CD4-positive, alpha-beta T cell (primary cell): ENCODE results near the gene HES2. TPM values are rescaled to one million over a fixed set of nuclear protein-coding genes. Genes with fewer than 3 reads are reported as not detected.
"Not testable (repeated sequence)": the region's sequence is repeated elsewhere in the genome, so short reads cannot be mapped to it uniquely, and the experiment has no call there.

Source experiments
- ATAC-seq: fragments of 200-7000 bp; cut with Tn5 transposase; one replicate; pipeline ENCODE4 v1.10.0; 2022; ENCODE audit warnings: mild to moderate bottlenecking; ENCODE audit not compliant: poor library complexity
- CTCF ChIA-PET: fragments of 350-600 bp; sonication (Branson Sonifier 250); formaldehyde crosslinking; loops from one replicate; lab custom pipeline; 2021; ENCODE audit warnings: antibody characterized with exemption, inconsistent platforms; lab: Charles Lee
- POLR2A ChIA-PET: fragments of 350-600 bp; sonication (Branson Sonifier 250); formaldehyde crosslinking; loops from one replicate; lab custom pipeline; 2021; ENCODE audit warnings: antibody characterized with exemption, inconsistent platforms; lab: Charles Lee
- DNase-seq, 14 experiments: peaks; one replicate each; pipeline ENCODE4 v3.0.0-alpha.2; 2013 to 2020; ENCODE audit warnings: mixed read lengths in 2 of 14
- H3K27ac ChIP-seq, 2 donors: one replicate each; pipeline versions ENCODE4 v1.5.1 to v1.7.0; 2013; ENCODE audit warnings: low read length in 2 of 2, low read depth in 1 of 2, mild to moderate bottlenecking in 1 of 2
- H3K27me3 ChIP-seq, 2 experiments: 1 replicate in 1 of 2; 2 replicates in 1 of 2; pipeline versions ENCODE4 v1.6.1 to v1.7.0; 2013; ENCODE audit warnings: low read length in 2 of 2, control low read depth in 1 of 2, mild to moderate bottlenecking in 1 of 2, moderate library complexity in 1 of 2; ENCODE audit not compliant: insufficient read depth in 2 of 2, control insufficient read depth in 1 of 2
- H3K36me3 ChIP-seq: one replicate; pipeline ENCODE4 v1.6.1; 2013; ENCODE audit warnings: low read length, control low read depth; ENCODE audit not compliant: insufficient read depth
- H3K4me1 ChIP-seq: one replicate; pipeline ENCODE4 v1.6.1; 2013; ENCODE audit warnings: low read length, control low read depth; ENCODE audit not compliant: insufficient read depth
- H3K4me3 ChIP-seq: one replicate; pipeline ENCODE4 v1.5.1; 2013; ENCODE audit warnings: mild to moderate bottlenecking, low read length, moderate library complexity
- H3K9me3 ChIP-seq, 2 experiments: 1 replicate in 1 of 2; 2 replicates in 1 of 2; pipeline versions ENCODE4 v1.6.1 to v1.7.0; 2013; ENCODE audit warnings: low read length in 2 of 2, mild to moderate bottlenecking in 2 of 2, control low read depth in 1 of 2, moderate library complexity in 1 of 2; ENCODE audit not compliant: control insufficient read depth in 1 of 2, insufficient read depth in 1 of 2
- H3K27ac Mint-ChIP-seq: one replicate; pipeline ENCODE4 v1.8.0; 2020; ENCODE audit warnings: mixed read lengths
- H3K27me3 Mint-ChIP-seq: one replicate; pipeline ENCODE4 v1.8.0; 2021; ENCODE audit warnings: mixed read lengths
- H3K36me3 Mint-ChIP-seq: one replicate; pipeline ENCODE4 v1.8.0; 2021; ENCODE audit warnings: low read depth, mixed read lengths
- H3K4me1 Mint-ChIP-seq: one replicate; pipeline ENCODE4 v1.8.0; 2021; ENCODE audit warnings: low read depth, mixed read lengths
- H3K4me3 Mint-ChIP-seq: one replicate; pipeline ENCODE4 v1.8.0; 2020; ENCODE audit warnings: mild to moderate bottlenecking, mixed read lengths
- H3K9me3 Mint-ChIP-seq: one replicate; pipeline ENCODE4 v1.8.0; 2020; ENCODE audit warnings: mixed read lengths
- CTCF ChIP-seq: fragments of 200-600 bp; IDR thresholded peaks from one replicate; pipeline ENCODE4 v1.8.0; 2022; ENCODE audit warnings: antibody characterized with exemption, mild to moderate bottlenecking
- intact Hi-C, 2 experiments: fragments of 100-400 bp; cut with DNase I in 1 of 2; cut with micrococcal nuclease in 1 of 2; formaldehyde crosslinking; loops; one replicate each; pipeline versions ENCODE4 v1.15.1 to v1.9.0; 2023 to 2025; cut with DNase I, micrococcal nuclease
- total RNA-seq, 174 experiments: library from RNA in 2 of 174; stranded (reverse) in 2 of 174; gene quantifications; one replicate each; pipeline ENCODE4 v1.2.3 and lab custom pipeline; 2021 to 2026

HES2 gene
- total RNA-seq, 2 experiments from 2014 or later: not detected

- Mint-ChIP-seq H3K9me3 (no peaks in the 10 kb centered on the region), H3K36me3 (no peaks in the 10 kb centered on the region), H3K4me3 (peak overlapping the region; percentile 11), H3K27me3 (peaks cover 37% of the 10 kb centered on the region), H3K4me1 (peaks cover 20% of the 10 kb centered on the region), H3K27ac (no peak overlapping the region)
- no peaks in the 10 kb centered on the region for H3K36me3 ChIP-seq
- peaks cover 0 to 9% of the 10 kb centered on the region in 2 experiments for H3K9me3 ChIP-seq
- no peak for TF ChIP-seq CTCF
- ChIA-PET CTCF (interaction anchor here (1.8 to 5.3 kb wide), 3 partner anchors 20 to 50 kb away, joined by 5 to 77 read pairs (median 6); partner anchors contain the start of genes ESPN, HES2 and PLEKHG5), POLR2A (interaction anchor here (1.9 kb wide), 2 partner anchors 19 to 93 kb away, joined by 5 to 12 read pairs; no protein-coding TSS in a partner anchor)
- H3K4me3 ChIP-seq: no peak overlapping the region
- peaks cover 19 to 27% of the 10 kb centered on the region in 2 experiments for H3K27me3 ChIP-seq
- ATAC-seq: no peak
- peaks cover 27% of the 10 kb centered on the region for H3K4me1 ChIP-seq
- H3K27ac ChIP-seq: no peak overlapping the region
- intact Hi-C loops: loop anchor here in 1 of 2 experiments (5.0 kb wide), 1 partner anchor 36 kb away; no protein-coding TSS in a partner anchor
- no peak for DNase-seq
Measured at GRCh38 chr1:6441586-6441985, 21.9 kb upstream of the HES2 start.

GRCh38 chr1:6440198-6441126, 20.7 kb upstream of the HES2 start:
- Histone ChIP-seq H3K36me3 (no peaks in the 10 kb centered on the region), H3K4me3 (no peak overlapping the region), H3K27me3 (peaks cover 13 to 18% of the 10 kb centered on the region in 2 experiments), H3K9me3 (peaks cover 0 to 6% of the 10 kb centered on the region in 2 experiments), H3K27ac (no peak overlapping the region), H3K4me1 (peaks cover 22% of the 10 kb centered on the region)
- intact Hi-C loops: loop anchor here in 1 of 2 experiments (5.0 kb wide), 1 partner anchor 37 kb away; no protein-coding TSS in a partner anchor
- ChIA-PET CTCF (interaction anchor here (1.2 to 5.3 kb wide), 8 partner anchors 9 to 51 kb away, joined by 3 to 77 read pairs (median 8); partner anchors contain the start of genes ESPN, HES2 and PLEKHG5), POLR2A (interaction anchor here (0.8 to 1.9 kb wide), 4 partner anchors 9 to 92 kb away, joined by 3 to 12 read pairs (median 5); partner anchors contain the start of gene HES2)
- no peaks in the 10 kb centered on the region for H3K36me3 Mint-ChIP-seq
- H3K9me3 Mint-ChIP-seq: no peaks in the 10 kb centered on the region
- TF ChIP-seq CTCF: peak; percentile 27
- DNase-seq (peak; percentile 63 to 89 (median 74)), ATAC-seq (peak; percentile 85)
- H3K4me3 Mint-ChIP-seq: no peak overlapping the region
- no peak overlapping the region for H3K27ac Mint-ChIP-seq
- peaks cover 16% of the 10 kb centered on the region for H3K4me1 Mint-ChIP-seq
- H3K27me3 Mint-ChIP-seq: peaks cover 28% of the 10 kb centered on the region

GRCh38 chr1:6438047-6438525, 18.4 kb upstream of the HES2 start:
- Histone ChIP-seq H3K27ac (no peak overlapping the region), H3K4me1 (peaks cover 15% of the 10 kb centered on the region), H3K27me3 (peaks cover 10 to 11% of the 10 kb centered on the region in 2 experiments), H3K36me3 (no peaks in the 10 kb centered on the region), H3K4me3 (no peak overlapping the region), H3K9me3 (peaks cover 0 to 6% of the 10 kb centered on the region in 2 experiments)
- peak; percentile 65 for ATAC-seq
- Mint-ChIP-seq H3K4me1 (peaks cover 9% of the 10 kb centered on the region), H3K27me3 (peaks cover 28% of the 10 kb centered on the region), H3K9me3 (no peaks in the 10 kb centered on the region), H3K4me3 (peak overlapping the region; percentile 65), H3K27ac (no peak overlapping the region), H3K36me3 (no peaks in the 10 kb centered on the region)
- CTCF ChIA-PET: interaction anchor here (0.5 to 5.3 kb wide), 20 partner anchors 12 to 263 kb away, joined by 3 to 77 read pairs (median 4); partner anchors contain the start of genes DNAJC11, ESPN, HES2 and NOL9
- intact Hi-C loops: loop anchor here in 1 of 2 experiments (1.0 kb wide), 1 partner anchor 90 kb away; no protein-coding TSS in a partner anchor
- POLR2A ChIA-PET: interaction anchor here (0.9 to 1.5 kb wide), 4 partner anchors 12 to 44 kb away, joined by 3 to 6 read pairs (median 4); partner anchors contain the start of gene ACOT7
- TF ChIP-seq CTCF: peak; percentile 97
- peak; percentile 56 to 85 (median 66) for DNase-seq

GRCh38 chr1:6437012-6437700, 17.4 kb upstream of the HES2 start:
- not testable (repeated sequence) for H3K27ac Mint-ChIP-seq, H3K36me3 Mint-ChIP-seq, H3K36me3 ChIP-seq, H3K9me3 ChIP-seq, H3K27ac ChIP-seq, H3K4me3 ChIP-seq, ATAC-seq, H3K4me3 Mint-ChIP-seq, H3K4me1 Mint-ChIP-seq, H3K9me3 Mint-ChIP-seq
- intact Hi-C loops: loop anchor here in 1 of 2 experiments (2.0 kb wide), 1 partner anchor 190 kb away; no protein-coding TSS in a partner anchor
- peaks cover 28% of the 10 kb centered on the region for H3K27me3 Mint-ChIP-seq
- Histone ChIP-seq H3K4me1 (peaks cover 15% of the 10 kb centered on the region), H3K27me3 (peaks cover 10 to 11% of the 10 kb centered on the region in 2 experiments)
- ChIA-PET POLR2A (interaction anchor here (1.1 to 1.5 kb wide), 3 partner anchors 13 to 43 kb away, joined by 4 to 6 read pairs (median 5); partner anchors contain the start of gene ACOT7), CTCF (interaction anchor here (0.6 to 5.3 kb wide), 17 partner anchors 11 to 264 kb away, joined by 3 to 77 read pairs (median 6); partner anchors contain the start of genes DNAJC11, ESPN, HES2 and NOL9)
- peak in 1 of 14 experiments; percentile 32 for DNase-seq
